Ovary (tissue), 3 donors: ENCODE measurements around the gene SUPT20H.

Source experiments
- EP300 ChIP-seq: sonication (generic); formaldehyde crosslinking; IDR thresholded peaks from one replicate; pipeline ENCODE4 v1.6.1; 2017; ENCODE audit warnings: antibody characterized with exemption
- POLR2A ChIP-seq: fragments of 450-650 bp; IDR thresholded peaks from one replicate; pipeline ENCODE4 v1.6.1; 2017; ENCODE audit warnings: antibody characterized with exemption, mild to moderate bottlenecking, moderate library complexity
- TF ChIP-seq, protein P1 (sequence below), 3 donors: fragments of 450-650 bp in 2 of 3; fragments of 200-600 bp in 1 of 3; IDR thresholded peaks; one replicate each; pipeline versions ENCODE4 v1.5.1 to v1.8.0; 2016 to 2022; ENCODE audit warnings: antibody characterized with exemption in 3 of 3, mild to moderate bottlenecking in 1 of 3
- donor health status: DM: no; HTN: no; CAD: no.

GRCh38 chr13:37090912-37091311 lies 31.4 kb upstream of the SUPT20H start:
- TF ChIP-seq, protein P1, sequence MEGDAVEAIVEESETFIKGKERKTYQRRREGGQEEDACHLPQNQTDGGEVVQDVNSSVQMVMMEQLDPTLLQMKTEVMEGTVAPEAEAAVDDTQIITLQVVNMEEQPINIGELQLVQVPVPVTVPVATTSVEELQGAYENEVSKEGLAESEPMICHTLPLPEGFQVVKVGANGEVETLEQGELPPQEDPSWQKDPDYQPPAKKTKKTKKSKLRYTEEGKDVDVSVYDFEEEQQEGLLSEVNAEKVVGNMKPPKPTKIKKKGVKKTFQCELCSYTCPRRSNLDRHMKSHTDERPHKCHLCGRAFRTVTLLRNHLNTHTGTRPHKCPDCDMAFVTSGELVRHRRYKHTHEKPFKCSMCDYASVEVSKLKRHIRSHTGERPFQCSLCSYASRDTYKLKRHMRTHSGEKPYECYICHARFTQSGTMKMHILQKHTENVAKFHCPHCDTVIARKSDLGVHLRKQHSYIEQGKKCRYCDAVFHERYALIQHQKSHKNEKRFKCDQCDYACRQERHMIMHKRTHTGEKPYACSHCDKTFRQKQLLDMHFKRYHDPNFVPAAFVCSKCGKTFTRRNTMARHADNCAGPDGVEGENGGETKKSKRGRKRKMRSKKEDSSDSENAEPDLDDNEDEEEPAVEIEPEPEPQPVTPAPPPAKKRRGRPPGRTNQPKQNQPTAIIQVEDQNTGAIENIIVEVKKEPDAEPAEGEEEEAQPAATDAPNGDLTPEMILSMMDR (IDR thresholded peaks at IDR 0.05): no peak
- TF ChIP-seq POLR2A (no peak), EP300 (no peak)
